Endothelial cell (in vitro differentiated cells): ENCODE data around the gene ZNF81. TPM values are rescaled to one million over a fixed set of nuclear protein-coding genes. Genes with fewer than 3 reads are reported as not detected.

ENCODE experiments used
- DNase-seq: peaks from one replicate; pipeline ENCODE4 v3.0.0; 2021; ENCODE audit warnings: low spot score
- H3K27ac Mint-ChIP-seq: one replicate; pipeline ENCODE4 v1.8.0; 2021; ENCODE audit warnings: mixed read lengths, inconsistent platforms; ENCODE audit not compliant: unreplicated experiment
- H3K27me3 Mint-ChIP-seq: one replicate; pipeline ENCODE4 v1.8.0; 2021; ENCODE audit warnings: mild to moderate bottlenecking, moderate library complexity, mixed read lengths, inconsistent platforms; ENCODE audit not compliant: unreplicated experiment
- H3K36me3 Mint-ChIP-seq: one replicate; pipeline ENCODE4 v1.8.0; 2021; ENCODE audit warnings: mild to moderate bottlenecking, low read depth, mixed read lengths, inconsistent platforms; ENCODE audit not compliant: unreplicated experiment
- H3K4me1 Mint-ChIP-seq: one replicate; pipeline ENCODE4 v1.8.0; 2021; ENCODE audit warnings: mild to moderate bottlenecking, mixed read lengths, inconsistent platforms; ENCODE audit not compliant: unreplicated experiment
- H3K4me3 Mint-ChIP-seq: one replicate; pipeline ENCODE4 v1.8.0; 2021; ENCODE audit warnings: mild to moderate bottlenecking, mixed read lengths, inconsistent platforms; ENCODE audit not compliant: unreplicated experiment
- H3K9me3 Mint-ChIP-seq: one replicate; pipeline ENCODE4 v1.8.0; 2021; ENCODE audit warnings: mixed read lengths, inconsistent platforms; ENCODE audit not compliant: unreplicated experiment
- CTCF ChIP-seq: fragments of 200-600 bp; sonication (generic); IDR thresholded peaks from one replicate; pipeline ENCODE4 v1.5.0; 2021; ENCODE audit warnings: antibody characterized with exemption; ENCODE audit not compliant: unreplicated experiment
- total RNA-seq: library from RNA; stranded (reverse); fragmentation: NEBNext Ultra II Directional; extraction: Animal tissue kit (Norgen Biotek cat#: 25700); gene quantifications from one replicate; pipeline ENCODE4 v1.2.1, GENCODE V29; 2021; ENCODE audit not compliant: unreplicated experiment

The ZNF81 gene
- total RNA-seq, 1 donor from 2014 or later: 8.8 TPM

GRCh38 chrX:47862680-47863079 lies 26.0 kb downstream of the ZNF81 start:
- Mint-ChIP-seq H3K4me3 (no peak overlapping the region), H3K27ac (no peak overlapping the region), H3K27me3 (no peaks in the 10 kb centered on the region), H3K9me3 (no peaks in the 10 kb centered on the region), H3K4me1 (peaks cover 5% of the 10 kb centered on the region), H3K36me3 (peaks cover 8% of the 10 kb centered on the region)
- TF ChIP-seq CTCF: no peak
- DNase-seq: no peak

- H3K4me3 Mint-ChIP-seq: no peak overlapping the region
- peaks cover 8% of the 10 kb centered on the region for H3K36me3 Mint-ChIP-seq
- DNase-seq: no peak
- H3K27ac Mint-ChIP-seq: no peak overlapping the region
- H3K9me3 Mint-ChIP-seq: no peaks in the 10 kb centered on the region
- TF ChIP-seq CTCF: no peak
- H3K4me1 Mint-ChIP-seq: peaks cover 5% of the 10 kb centered on the region
- no peaks in the 10 kb centered on the region for H3K27me3 Mint-ChIP-seq
Measured at GRCh38 chrX:47863187-47863586, 26.5 kb downstream of the ZNF81 start.

GRCh38 chrX:47864300-47864699 lies 27.6 kb downstream of the ZNF81 start:
- Mint-ChIP-seq H3K36me3 (peaks cover 8% of the 10 kb centered on the region), H3K4me3 (no peak overlapping the region), H3K9me3 (no peaks in the 10 kb centered on the region)

GRCh38 chrX:47864785-47865184 lies 28.1 kb downstream of the ZNF81 start:
- H3K27me3 Mint-ChIP-seq: no peaks in the 10 kb centered on the region
- H3K36me3 Mint-ChIP-seq: peaks cover 4% of the 10 kb centered on the region

More at GRCh38 chrX:47864300-47864699, 27.6 kb downstream of the ZNF81 start:
- Mint-ChIP-seq H3K27me3 (no peaks in the 10 kb centered on the region), H3K27ac (no peak overlapping the region), H3K4me1 (peaks cover 5% of the 10 kb centered on the region)
- TF ChIP-seq CTCF: no peak
- no peak for DNase-seq

GRCh38 chrX:47873123-47873522 lies 36.4 kb downstream of the ZNF81 start:
- no peak overlapping the region for H3K4me3 Mint-ChIP-seq
- no peaks in the 10 kb centered on the region for H3K4me1 Mint-ChIP-seq
- DNase-seq: no peak
- no peak overlapping the region for H3K27ac Mint-ChIP-seq
- H3K27me3 Mint-ChIP-seq: no peaks in the 10 kb centered on the region
- no peak for TF ChIP-seq CTCF
- no peaks in the 10 kb centered on the region for H3K9me3 Mint-ChIP-seq
- H3K36me3 Mint-ChIP-seq: peaks cover 26% of the 10 kb centered on the region

More at GRCh38 chrX:47864785-47865184, 28.1 kb downstream of the ZNF81 start:
- Mint-ChIP-seq H3K4me1 (peaks cover 5% of the 10 kb centered on the region), H3K4me3 (no peak overlapping the region), H3K9me3 (no peaks in the 10 kb centered on the region), H3K27ac (no peak overlapping the region)
- no peak for DNase-seq
- TF ChIP-seq CTCF: no peak
